ENCODE data around the gene ARRB2. TPM values are rescaled to one million over a fixed set of nuclear protein-coding genes. Genes with fewer than 3 reads are reported as not detected.

ARRB2 gene
- total RNA-seq, 1 donor from 2014 or later: 10.3 TPM

DNA sequence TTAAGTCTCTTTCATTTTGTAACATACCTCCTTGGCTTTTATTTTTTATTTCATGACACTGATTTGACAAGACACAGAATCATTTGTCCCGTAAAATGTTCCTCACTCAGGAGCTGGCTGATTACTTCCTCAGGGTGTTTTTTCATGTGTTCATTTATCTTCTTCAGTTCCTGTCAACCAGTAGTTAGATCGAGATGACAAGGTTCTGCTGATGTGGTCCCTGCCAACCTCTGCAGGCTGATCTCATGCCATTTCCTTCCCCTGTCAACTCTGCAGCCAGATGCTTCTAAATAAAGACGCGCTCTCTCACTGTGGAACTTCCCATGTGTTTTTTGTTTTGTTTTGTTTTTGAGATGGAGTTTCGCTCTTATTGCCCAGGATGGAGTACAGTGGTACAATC lies 37.4 kb downstream of the ARRB2 start:
- H3K4me3 ChIP-seq (ENCODE audit: insufficient read depth, low read depth, low read length): no peak overlapping the region
- H3K9me3 ChIP-seq (ENCODE audit: insufficient read depth, low read depth, low read length): no peaks in the 10 kb centered on the region
- TF ChIP-seq, protein P1, sequence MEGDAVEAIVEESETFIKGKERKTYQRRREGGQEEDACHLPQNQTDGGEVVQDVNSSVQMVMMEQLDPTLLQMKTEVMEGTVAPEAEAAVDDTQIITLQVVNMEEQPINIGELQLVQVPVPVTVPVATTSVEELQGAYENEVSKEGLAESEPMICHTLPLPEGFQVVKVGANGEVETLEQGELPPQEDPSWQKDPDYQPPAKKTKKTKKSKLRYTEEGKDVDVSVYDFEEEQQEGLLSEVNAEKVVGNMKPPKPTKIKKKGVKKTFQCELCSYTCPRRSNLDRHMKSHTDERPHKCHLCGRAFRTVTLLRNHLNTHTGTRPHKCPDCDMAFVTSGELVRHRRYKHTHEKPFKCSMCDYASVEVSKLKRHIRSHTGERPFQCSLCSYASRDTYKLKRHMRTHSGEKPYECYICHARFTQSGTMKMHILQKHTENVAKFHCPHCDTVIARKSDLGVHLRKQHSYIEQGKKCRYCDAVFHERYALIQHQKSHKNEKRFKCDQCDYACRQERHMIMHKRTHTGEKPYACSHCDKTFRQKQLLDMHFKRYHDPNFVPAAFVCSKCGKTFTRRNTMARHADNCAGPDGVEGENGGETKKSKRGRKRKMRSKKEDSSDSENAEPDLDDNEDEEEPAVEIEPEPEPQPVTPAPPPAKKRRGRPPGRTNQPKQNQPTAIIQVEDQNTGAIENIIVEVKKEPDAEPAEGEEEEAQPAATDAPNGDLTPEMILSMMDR (IDR thresholded peaks at IDR 0.05; ENCODE audit: insufficient read depth, low read depth, low read length): no peak
- no peak for TF ChIP-seq EZH2 (IDR thresholded peaks at IDR 0.05; ENCODE audit: insufficient read depth, low read length)
- H3K27ac ChIP-seq (ENCODE audit: low read depth, low read length): no peak overlapping the region
- H2AFZ ChIP-seq (ENCODE audit: low read depth, low read length): no peak overlapping the region
- H3K27ac Mint-ChIP-seq (ENCODE audit: unreplicated experiment): no peak overlapping the region
- H3K27me3 Mint-ChIP-seq (ENCODE audit: low read depth, unreplicated experiment): peaks cover 55% of the 10 kb centered on the region
- FAIRE-seq (no peak), DNase-seq (ENCODE audit: low read depth) (no peak)
- no peak overlapping the region for H3K4me3 Mint-ChIP-seq (ENCODE audit: unreplicated experiment)
- H3K4me1 Mint-ChIP-seq (ENCODE audit: low read depth, unreplicated experiment): no peaks in the 10 kb centered on the region
- no peaks in the 10 kb centered on the region for H3K79me2 ChIP-seq (ENCODE audit: insufficient read depth, low read length)
- peaks cover 39% of the 10 kb centered on the region for H3K27me3 ChIP-seq (ENCODE audit: insufficient read depth, low read length)
- H3K9me3 Mint-ChIP-seq (ENCODE audit: unreplicated experiment): peaks cover 2% of the 10 kb centered on the region
- H3K36me3 ChIP-seq (ENCODE audit: insufficient read depth, low read length): no peaks in the 10 kb centered on the region
- H3K4me2 ChIP-seq (ENCODE audit: low read length): no peak overlapping the region
- H4K20me1 ChIP-seq (ENCODE audit: insufficient read depth, low read length): no peaks in the 10 kb centered on the region
- no peaks in the 10 kb centered on the region for H3K36me3 Mint-ChIP-seq (ENCODE audit: low read depth, unreplicated experiment)
- H3K4me1 ChIP-seq (ENCODE audit: insufficient read depth, low read length): no peaks in the 10 kb centered on the region
- no peak overlapping the region for H3K9ac ChIP-seq (ENCODE audit: low read length)

DNA sequence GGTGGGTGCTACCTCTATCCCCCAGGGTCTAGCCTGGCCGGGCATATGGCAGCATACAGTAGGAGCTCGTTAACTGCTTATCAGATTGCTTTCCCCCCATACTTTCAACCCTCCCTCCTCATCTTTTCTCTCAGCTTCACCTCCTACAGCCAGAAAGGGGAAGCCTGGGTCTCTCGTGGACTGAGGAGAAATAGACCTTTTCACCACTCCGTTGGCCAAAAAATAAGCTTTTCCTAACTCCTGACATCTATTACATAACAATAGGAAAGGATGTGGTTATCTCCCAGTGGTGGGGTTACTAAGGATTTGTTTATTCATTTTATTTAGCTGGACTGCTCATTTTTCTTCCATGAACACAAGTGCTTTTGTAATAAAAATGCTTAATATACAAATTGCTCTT lies 38.3 kb downstream of the ARRB2 start:
- no peaks in the 10 kb centered on the region for H3K79me2 ChIP-seq (ENCODE audit: insufficient read depth, low read length)
- DNase-seq (ENCODE audit: low read depth) (no peak), FAIRE-seq (no peak)
- no peaks in the 10 kb centered on the region for H4K20me1 ChIP-seq (ENCODE audit: insufficient read depth, low read length)
- no peak overlapping the region for H3K4me3 ChIP-seq (ENCODE audit: insufficient read depth, low read depth, low read length)
- no peaks in the 10 kb centered on the region for H3K36me3 ChIP-seq (ENCODE audit: insufficient read depth, low read length)
- TF ChIP-seq, protein P1 (IDR thresholded peaks at IDR 0.05; ENCODE audit: insufficient read depth, low read depth, low read length): no peak
- TF ChIP-seq EZH2 (IDR thresholded peaks at IDR 0.05; ENCODE audit: insufficient read depth, low read length): no peak
- H3K4me1 ChIP-seq (ENCODE audit: insufficient read depth, low read length): no peaks in the 10 kb centered on the region
- Mint-ChIP-seq H3K9me3 (ENCODE audit: unreplicated experiment) (peaks cover 2% of the 10 kb centered on the region), H3K36me3 (ENCODE audit: low read depth, unreplicated experiment) (no peaks in the 10 kb centered on the region), H3K27me3 (ENCODE audit: low read depth, unreplicated experiment) (peaks cover 50% of the 10 kb centered on the region), H3K27ac (ENCODE audit: unreplicated experiment) (no peak overlapping the region), H3K4me3 (ENCODE audit: unreplicated experiment) (no peak overlapping the region), H3K4me1 (ENCODE audit: low read depth, unreplicated experiment) (no peaks in the 10 kb centered on the region)
- no peaks in the 10 kb centered on the region for H3K9me3 ChIP-seq (ENCODE audit: insufficient read depth, low read depth, low read length)
- H3K9ac ChIP-seq (ENCODE audit: low read length): no peak overlapping the region
- H3K27ac ChIP-seq (ENCODE audit: low read depth, low read length): no peak overlapping the region
- H3K4me2 ChIP-seq (ENCODE audit: low read length): no peak overlapping the region
- no peak overlapping the region for H2AFZ ChIP-seq (ENCODE audit: low read depth, low read length)
- peaks cover 39% of the 10 kb centered on the region for H3K27me3 ChIP-seq (ENCODE audit: insufficient read depth, low read length)

- H3K79me2 ChIP-seq (ENCODE audit: insufficient read depth, low read length): no peaks in the 10 kb centered on the region
- Mint-ChIP-seq H3K4me3 (ENCODE audit: unreplicated experiment) (no peak overlapping the region), H3K4me1 (ENCODE audit: low read depth, unreplicated experiment) (no peaks in the 10 kb centered on the region), H3K27me3 (ENCODE audit: low read depth, unreplicated experiment) (peaks cover 46% of the 10 kb centered on the region), H3K9me3 (ENCODE audit: unreplicated experiment) (peaks cover 2% of the 10 kb centered on the region), H3K36me3 (ENCODE audit: low read depth, unreplicated experiment) (no peaks in the 10 kb centered on the region), H3K27ac (ENCODE audit: unreplicated experiment) (no peak overlapping the region)
- no peaks in the 10 kb centered on the region for H4K20me1 ChIP-seq (ENCODE audit: insufficient read depth, low read length)
- FAIRE-seq: no peak
- no peak overlapping the region for H3K4me2 ChIP-seq (ENCODE audit: low read length)
- H3K27me3 ChIP-seq (ENCODE audit: insufficient read depth, low read length): peaks cover 35% of the 10 kb centered on the region
- no peaks in the 10 kb centered on the region for H3K9me3 ChIP-seq (ENCODE audit: insufficient read depth, low read depth, low read length)
- no peak overlapping the region for H2AFZ ChIP-seq (ENCODE audit: low read depth, low read length)
- H3K27ac ChIP-seq (ENCODE audit: low read depth, low read length): no peak overlapping the region
- no peaks in the 10 kb centered on the region for H3K36me3 ChIP-seq (ENCODE audit: insufficient read depth, low read length)
- TF ChIP-seq, protein P1 (IDR thresholded peaks at IDR 0.05; ENCODE audit: insufficient read depth, low read depth, low read length): no peak
- H3K4me1 ChIP-seq (ENCODE audit: insufficient read depth, low read length): no peaks in the 10 kb centered on the region
- H3K9ac ChIP-seq (ENCODE audit: low read length): no peak overlapping the region
- no peak for DNase-seq (ENCODE audit: low read depth)
- no peak overlapping the region for H3K4me3 ChIP-seq (ENCODE audit: insufficient read depth, low read depth, low read length)
Measured at GRCh38 chr17:4750606-4751005, 40.2 kb downstream of the ARRB2 start.
